Cerebellar nuclear complex (tissue), 1 donor: Measurements from ENCODE around the gene WDR75.

ENCODE experiments used
- DNase-seq, 2 experiments: peaks; one replicate each; lab custom pipeline; 2025; lab: John Stamatoyannopoulos, UW

Gene WDR75

GRCh38 chr2:189500456-189501160 lies 59.3 kb downstream of the WDR75 start:
- no peak for DNase-seq

- DNase-seq, result no peak
Observed at GRCh38 chr2:189501487-189501886, 60.2 kb downstream of the WDR75 start.

- no peak for DNase-seq
Observed at GRCh38 chr2:189502714-189503113, 61.4 kb downstream of the WDR75 start.

GRCh38 chr2:189504238-189504637 lies 63.0 kb downstream of the WDR75 start:
- DNase-seq, result no peak

GRCh38 chr2:189505492-189505891 lies 64.2 kb downstream of the WDR75 start:
- no peak for DNase-seq

GRCh38 chr2:189506514-189506976 lies 65.3 kb downstream of the WDR75 start:
- no peak for DNase-seq

GRCh38 chr2:189511210-189511959 lies 70.1 kb downstream of the WDR75 start:
- DNase-seq, result no peak

- no peak for DNase-seq
Observed at GRCh38 chr2:189511960-189512319, 70.7 kb downstream of the WDR75 start.

- DNase-seq, result no peak
Observed at GRCh38 chr2:189512879-189513278, 71.6 kb downstream of the WDR75 start.

- DNase-seq, result no peak
Observed at GRCh38 chr2:189514104-189514503, 72.8 kb downstream of the WDR75 start.

GRCh38 chr2:189515264-189515663 lies 74.0 kb downstream of the WDR75 start:
- no peak for DNase-seq

GRCh38 chr2:189516546-189516945 lies 75.3 kb downstream of the WDR75 start:
- DNase-seq, result no peak

- DNase-seq, result no peak
Observed at GRCh38 chr2:189517847-189518535, 76.7 kb downstream of the WDR75 start.

GRCh38 chr2:189519631-189520387 lies 78.5 kb downstream of the WDR75 start:
- DNase-seq, result no peak

GRCh38 chr2:189521699-189522434 lies 80.6 kb downstream of the WDR75 start:
- DNase-seq, result no peak

GRCh38 chr2:189522435-189523151 lies 81.3 kb downstream of the WDR75 start:
- no peak for DNase-seq

- DNase-seq, result no peak
Observed at GRCh38 chr2:189524746-189525145, 83.5 kb downstream of the WDR75 start.
